ENCODE measurements around the gene FSCN2. TPM values are rescaled to one million over a fixed set of nuclear protein-coding genes. Genes with fewer than 3 reads are reported as not detected.

The FSCN2 gene
- total and polyA plus RNA-seq, 2 donors from 2014 or later: 0.26 to 3.8 TPM

DNA sequence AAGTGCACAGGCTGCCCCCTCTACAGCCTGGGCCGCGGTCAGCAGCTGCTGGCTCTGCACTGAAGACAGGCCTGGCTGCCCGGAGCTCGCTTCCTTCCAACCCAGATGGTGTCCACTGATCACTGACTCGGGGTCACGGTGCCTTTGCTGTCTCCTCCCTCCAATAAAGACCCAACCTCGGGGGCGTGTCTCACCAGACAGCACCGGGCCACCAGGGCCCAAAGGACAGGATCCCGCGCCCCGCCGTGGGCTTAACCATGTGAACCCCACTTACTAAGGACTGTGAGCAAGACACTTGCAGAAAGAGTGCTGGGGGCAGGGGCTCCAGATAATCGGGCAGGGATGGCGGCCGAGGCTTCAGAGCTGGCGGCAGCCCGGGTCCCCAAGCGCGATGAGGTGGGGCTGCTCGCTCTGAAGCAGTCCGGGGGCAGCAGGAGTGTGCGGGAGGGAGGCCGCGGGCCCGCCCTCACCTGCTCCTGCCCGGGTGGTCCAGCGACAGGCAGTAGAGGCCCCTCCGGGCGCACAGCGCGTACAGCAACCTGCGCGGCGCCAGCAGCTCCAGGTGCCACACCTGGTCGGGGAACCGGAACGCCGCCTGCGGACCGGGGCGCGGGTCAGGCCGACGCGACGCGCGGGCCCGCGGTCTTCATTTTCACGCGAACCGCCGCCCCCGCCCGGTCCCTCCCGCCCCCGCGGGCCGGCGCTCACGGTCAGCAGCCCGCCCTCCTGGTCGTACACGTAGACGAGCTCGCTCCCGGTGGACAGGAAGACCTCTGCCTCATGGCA is 23.5 kb downstream of the FSCN2 start:
- Histone ChIP-seq H3K4me3 (ENCODE audit: low read length in 3 of 3) (peak overlapping the region; percentile 49 to 75 (median 67)), H3K4me1 (ENCODE audit: control insufficient read depth in 2 of 3, insufficient read depth in 2 of 3, low read depth in 1 of 3, low read length in 3 of 3) (peaks cover 0 to 20% (median 16%) of the 10 kb centered on the region in 3 donors), H3K36me3 (ENCODE audit: control insufficient read depth in 2 of 3, insufficient read depth in 3 of 3, low read length in 3 of 3) (peaks cover 0 to 4% (median 0%) of the 10 kb centered on the region in 3 donors), H3K27ac (ENCODE audit: low read depth in 2 of 2, low read length in 2 of 2) (peak overlapping the region in 1 of 2 donors; percentile 59), H3K9me3 (ENCODE audit: control insufficient read depth in 2 of 3, insufficient read depth in 1 of 3, low read length in 3 of 3) (no peaks in the 10 kb centered on the region), H3K27me3 (ENCODE audit: control insufficient read depth, insufficient read depth, low read length) (no peaks in the 10 kb centered on the region), H3K9ac (ENCODE audit: low read length in 3 of 3) (peak overlapping the region in 2 of 3 donors; percentile 46 to 73)
- no peak for FAIRE-seq
- intact Hi-C loops (cut with DNase I): no loop called here
- peak in 3 of 5 donors; percentile 41 to 79 (median 73) for DNase-seq
- TF ChIP-seq, protein P1, sequence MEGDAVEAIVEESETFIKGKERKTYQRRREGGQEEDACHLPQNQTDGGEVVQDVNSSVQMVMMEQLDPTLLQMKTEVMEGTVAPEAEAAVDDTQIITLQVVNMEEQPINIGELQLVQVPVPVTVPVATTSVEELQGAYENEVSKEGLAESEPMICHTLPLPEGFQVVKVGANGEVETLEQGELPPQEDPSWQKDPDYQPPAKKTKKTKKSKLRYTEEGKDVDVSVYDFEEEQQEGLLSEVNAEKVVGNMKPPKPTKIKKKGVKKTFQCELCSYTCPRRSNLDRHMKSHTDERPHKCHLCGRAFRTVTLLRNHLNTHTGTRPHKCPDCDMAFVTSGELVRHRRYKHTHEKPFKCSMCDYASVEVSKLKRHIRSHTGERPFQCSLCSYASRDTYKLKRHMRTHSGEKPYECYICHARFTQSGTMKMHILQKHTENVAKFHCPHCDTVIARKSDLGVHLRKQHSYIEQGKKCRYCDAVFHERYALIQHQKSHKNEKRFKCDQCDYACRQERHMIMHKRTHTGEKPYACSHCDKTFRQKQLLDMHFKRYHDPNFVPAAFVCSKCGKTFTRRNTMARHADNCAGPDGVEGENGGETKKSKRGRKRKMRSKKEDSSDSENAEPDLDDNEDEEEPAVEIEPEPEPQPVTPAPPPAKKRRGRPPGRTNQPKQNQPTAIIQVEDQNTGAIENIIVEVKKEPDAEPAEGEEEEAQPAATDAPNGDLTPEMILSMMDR (IDR thresholded peaks at IDR 0.05; ENCODE audit: borderline replicate concordance, extremely low read depth, insufficient read depth): no peak

DNA sequence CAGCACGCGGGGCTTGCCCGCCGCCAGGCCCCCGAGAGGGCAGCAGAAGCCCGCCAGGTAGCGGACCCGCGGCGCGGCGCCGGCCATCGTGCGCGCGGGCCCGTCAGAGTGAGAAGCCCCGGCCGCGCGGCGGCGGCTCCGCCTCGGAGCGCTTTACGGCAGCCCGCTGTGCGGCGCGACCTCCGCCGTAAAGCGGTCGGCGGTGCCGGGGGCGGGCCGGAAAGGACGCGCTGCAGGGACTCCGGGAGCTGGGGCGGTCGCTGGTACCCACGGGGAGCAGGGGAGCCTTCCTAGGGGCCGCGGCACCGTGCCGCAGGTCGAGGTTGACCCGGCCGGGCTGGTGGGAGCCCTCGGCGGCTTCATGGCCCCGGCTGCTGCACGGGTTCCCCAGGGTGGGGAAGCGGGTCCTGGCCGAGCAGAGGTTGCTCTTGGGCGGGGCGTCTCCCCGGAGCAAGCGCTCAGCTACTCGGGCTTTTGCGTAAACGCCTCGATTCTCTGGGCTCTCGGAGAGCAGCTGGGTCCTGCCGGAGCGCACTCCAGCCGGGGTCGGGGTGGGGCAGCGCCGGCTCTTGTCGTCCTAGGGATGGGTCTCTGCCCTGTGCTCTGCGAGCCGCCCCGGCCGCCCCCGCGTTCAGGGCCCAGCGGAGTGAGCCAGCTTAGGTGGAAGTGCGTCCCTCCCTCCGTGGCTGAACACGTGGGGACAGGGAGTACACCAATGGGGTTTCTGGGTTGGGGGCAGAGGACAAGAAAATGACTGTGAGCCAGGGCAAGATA is 24.3 kb downstream of the FSCN2 start, which contains the start of gene FAAP100:
Gene FAAP100, minus strand, starts transcription at position 110 of the 774 bp plus-strand sequence. Its CDS starts 23 bp downstream, at position 87.
- H3K36me3 ChIP-seq (ENCODE audit: control insufficient read depth in 2 of 3, insufficient read depth in 3 of 3, low read length in 3 of 3): no peaks in the 10 kb centered on the region

DNA sequence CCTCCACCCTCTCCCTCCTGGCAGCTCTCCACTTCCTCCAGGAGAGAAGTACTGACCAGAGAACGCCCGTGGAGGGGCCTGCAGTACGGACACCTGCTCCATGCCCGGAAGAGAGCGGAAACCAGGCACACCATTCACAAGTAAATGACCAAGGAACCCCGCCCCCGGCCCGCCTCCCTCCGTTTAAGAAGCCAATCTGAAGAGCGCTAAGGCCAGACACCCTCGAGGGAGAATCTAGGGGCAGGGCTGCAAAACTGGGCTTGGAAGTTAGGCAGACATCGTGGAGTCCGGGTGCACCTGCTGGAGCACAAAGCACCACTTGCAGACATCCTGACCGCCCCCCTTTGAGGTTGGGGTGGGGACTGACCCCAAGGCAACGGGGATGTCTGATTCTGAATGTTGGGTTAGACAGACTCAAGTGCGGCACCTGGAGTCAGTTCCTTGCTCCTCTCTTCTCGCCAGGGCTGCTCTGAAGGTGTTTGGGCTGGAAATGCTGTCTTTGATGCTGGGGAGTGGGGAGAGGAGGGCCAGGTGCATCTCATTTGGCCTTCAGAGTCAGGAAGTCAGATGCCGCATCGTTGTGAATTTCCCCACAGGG is 24.9 kb downstream of the FSCN2 start:
- Histone ChIP-seq H3K9ac (ENCODE audit: low read length in 3 of 3) (peak overlapping the region; percentile 33 to 65 (median 54)), H3K36me3 (ENCODE audit: control insufficient read depth in 2 of 3, insufficient read depth in 3 of 3, low read length in 3 of 3) (peaks cover 0 to 4% (median under 1%) of the 10 kb centered on the region in 3 donors), H3K4me1 (ENCODE audit: control insufficient read depth in 2 of 3, insufficient read depth in 2 of 3, low read depth in 1 of 3, low read length in 3 of 3) (peaks cover 0 to 20% (median 16%) of the 10 kb centered on the region in 3 donors), H3K27me3 (ENCODE audit: control insufficient read depth, insufficient read depth, low read length) (no peaks in the 10 kb centered on the region), H3K9me3 (ENCODE audit: control insufficient read depth in 2 of 3, insufficient read depth in 1 of 3, low read length in 3 of 3) (no peaks in the 10 kb centered on the region), H3K4me3 (ENCODE audit: low read length in 3 of 3) (peak overlapping the region; percentile 72 to 79 (median 75)), H3K27ac (ENCODE audit: low read depth in 2 of 2, low read length in 2 of 2) (peak overlapping the region; percentile 63 to 87)
- DNase-seq (peak; percentile 83 to 90 (median 87)), FAIRE-seq (no peak)
- TF ChIP-seq, protein P1 (IDR thresholded peaks at IDR 0.05; ENCODE audit: borderline replicate concordance, extremely low read depth, insufficient read depth): no peak
- intact Hi-C loops (cut with DNase I): no loop called here

More for the DNA sequence above, 24.3 kb downstream of the FSCN2 start, which contains the start of gene FAAP100:
- FAIRE-seq (no peak), DNase-seq (peak; percentile 81 to 93 (median 89))
- TF ChIP-seq, protein P1 (IDR thresholded peaks at IDR 0.05; ENCODE audit: borderline replicate concordance, extremely low read depth, insufficient read depth): peak; percentile 4
- Histone ChIP-seq H3K4me1 (ENCODE audit: control insufficient read depth in 2 of 3, insufficient read depth in 2 of 3, low read depth in 1 of 3, low read length in 3 of 3) (peaks cover 0 to 20% (median 16%) of the 10 kb centered on the region in 3 donors), H3K27ac (ENCODE audit: low read depth in 2 of 2, low read length in 2 of 2) (peak within 1 kb of the TSS; percentile 63 to 87), H3K4me3 (ENCODE audit: low read length in 3 of 3) (peak within 1 kb of the TSS; percentile 72 to 79 (median 75)), H3K9me3 (ENCODE audit: control insufficient read depth in 2 of 3, insufficient read depth in 1 of 3, low read length in 3 of 3) (no peaks in the 10 kb centered on the region), H3K27me3 (ENCODE audit: control insufficient read depth, insufficient read depth, low read length) (no peaks in the 10 kb centered on the region), H3K9ac (ENCODE audit: low read length in 3 of 3) (peak within 1 kb of the TSS; percentile 33 to 73 (median 54))
- intact Hi-C loops (cut with DNase I): no loop called here

All from kidney (tissue), 14 donors.